OCI-M2 (cell line): ENCODE data around the gene PACS1.
A peak's percentile ranks its signal among the peaks of the same experiment; 100 is the strongest.

Experiments
- DNase-seq: peaks from one replicate; lab custom pipeline; 2025; ENCODE audit not compliant: unreplicated experiment; lab: John Stamatoyannopoulos, UW

PACS1 gene

DNA sequence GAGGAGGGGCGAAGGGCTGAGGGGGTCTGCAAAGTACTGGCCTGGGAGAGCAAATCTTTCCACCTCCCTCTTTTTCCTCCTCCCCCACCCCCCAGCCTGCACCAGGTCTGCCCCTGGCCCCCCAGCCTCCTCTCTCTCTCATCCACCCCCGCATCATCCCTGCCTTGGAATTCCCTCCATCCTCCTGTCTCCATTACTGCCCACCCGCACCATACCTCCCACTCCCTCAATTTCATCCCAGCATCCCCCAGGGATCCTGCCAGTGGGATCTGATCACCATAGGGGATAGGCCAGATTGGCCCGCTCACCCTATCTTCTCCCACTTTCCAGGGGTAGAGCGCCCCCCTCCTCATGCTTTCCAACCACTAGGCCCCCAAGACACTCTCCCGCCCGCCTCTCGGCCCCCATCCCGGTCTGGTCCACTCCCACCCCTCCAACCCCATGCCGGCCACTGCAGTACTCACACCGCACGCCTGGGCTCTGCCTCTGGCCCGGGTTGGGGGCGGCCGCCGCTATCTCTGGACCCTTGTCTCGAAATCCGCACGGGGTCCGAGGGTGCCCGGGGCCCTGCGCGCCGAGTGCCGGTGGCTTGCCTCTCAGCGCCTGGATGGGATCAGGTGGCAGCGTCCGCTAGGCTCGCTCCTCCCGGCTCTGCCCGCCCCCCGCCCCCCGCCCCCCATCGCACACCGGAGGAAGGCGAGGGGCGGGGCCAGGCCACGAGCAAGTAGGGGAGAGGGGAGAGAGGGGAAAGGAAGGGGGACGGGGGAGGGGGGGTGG is 21.3 kb upstream of the PACS1 start, which contains the start of gene GAL3ST3:
TSS of gene GAL3ST3 (minus strand) at position 615 of the 777 bp plus-strand sequence. CDS start 3,746 bp downstream, outside the sequence.
- no peak for DNase-seq

DNA sequence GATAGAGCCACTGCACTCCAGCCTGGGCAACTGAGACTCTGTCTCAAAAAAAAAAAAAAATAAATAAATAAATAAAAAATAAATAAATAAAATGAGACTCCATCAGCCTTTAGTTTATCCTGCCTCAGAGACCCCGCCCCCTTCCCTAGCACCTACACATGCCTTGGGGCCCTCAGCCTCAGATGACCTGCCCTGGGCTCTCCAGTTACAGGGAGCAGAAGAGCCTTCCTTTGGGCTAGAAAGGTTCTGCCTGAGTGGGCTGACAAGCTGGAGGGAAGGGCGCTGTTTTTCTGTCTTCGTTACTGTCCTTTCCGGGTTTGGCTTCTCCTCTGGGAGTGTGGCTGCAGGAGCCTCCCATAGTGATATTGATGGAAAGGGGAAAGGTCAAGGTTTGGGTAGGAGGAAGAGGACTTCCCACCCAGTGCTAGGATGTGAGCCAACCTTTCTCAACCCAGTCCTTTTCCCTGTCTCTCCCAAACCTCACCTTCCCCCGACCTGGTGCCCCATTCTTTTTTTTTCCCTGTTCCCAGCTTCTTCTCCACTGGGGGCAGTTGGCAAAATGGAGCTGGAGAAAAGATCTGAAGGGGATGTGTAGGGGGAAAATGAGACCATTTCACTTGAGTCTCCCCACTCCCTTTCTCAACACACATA is 19.4 kb upstream of the PACS1 start:
- DNase-seq, result no peak

DNA sequence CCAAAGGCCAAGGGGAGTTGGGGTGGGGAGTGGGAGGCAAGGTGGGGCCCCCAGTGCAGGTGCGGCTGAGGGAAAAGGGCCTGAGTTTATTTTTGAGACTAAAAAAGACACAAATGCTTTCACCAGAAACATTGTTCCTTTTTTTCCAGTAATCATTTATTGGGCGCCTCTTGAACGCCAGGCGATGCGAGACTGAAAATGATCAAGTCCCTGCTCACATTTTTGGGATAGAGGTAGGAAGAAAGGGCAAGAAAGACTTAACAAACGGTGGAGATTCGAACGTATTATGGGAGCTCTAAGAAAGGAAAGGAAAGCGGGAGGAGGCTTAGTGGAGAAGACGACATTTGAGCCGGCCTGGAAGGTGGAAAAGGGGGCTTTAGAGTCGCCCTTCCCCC is 18.7 kb upstream of the PACS1 start:
- DNase-seq, result no peak

DNA sequence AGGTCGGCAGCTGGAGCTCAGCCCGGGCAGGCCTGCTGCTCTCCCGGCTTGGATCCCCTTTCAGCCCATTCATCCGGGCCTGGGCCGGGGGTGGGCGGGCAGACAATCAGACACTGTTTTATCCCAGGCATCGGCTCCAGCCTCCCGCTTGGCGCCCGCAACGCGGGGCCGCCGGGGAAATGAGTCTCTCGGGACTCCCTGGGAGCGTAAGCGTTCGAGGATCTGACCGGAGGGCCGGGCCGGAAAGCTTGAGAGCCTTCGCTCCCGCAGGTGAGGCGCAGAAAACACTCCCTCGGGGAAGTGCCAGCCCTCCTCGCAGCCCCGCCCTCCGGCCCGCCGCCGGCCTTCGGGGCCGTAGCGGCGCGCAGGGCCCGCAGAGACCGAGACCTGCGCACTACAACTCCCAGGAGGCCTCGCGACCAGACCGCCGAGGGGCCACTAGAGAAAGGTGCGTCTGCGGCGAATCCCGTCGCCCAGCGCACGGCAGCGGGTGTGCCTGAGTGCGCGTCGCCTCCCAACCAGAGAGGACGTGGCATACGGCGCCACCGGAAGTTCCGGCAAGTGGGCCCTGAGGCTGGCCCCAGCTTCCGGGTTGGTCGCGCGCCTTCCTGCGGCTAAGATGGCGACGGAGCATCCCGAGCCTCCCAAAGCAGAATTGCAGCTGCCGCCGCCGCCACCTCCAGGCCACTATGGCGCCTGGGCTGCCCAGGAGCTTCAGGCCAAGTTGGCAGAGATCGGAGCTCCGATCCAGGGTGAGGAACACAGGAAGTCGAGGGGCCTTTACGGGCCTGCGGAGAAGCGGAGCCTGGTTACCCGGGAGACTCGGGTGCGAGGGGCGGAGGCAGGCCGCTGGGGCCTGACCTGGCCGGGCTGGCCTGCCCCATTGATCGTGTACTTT is 18.1 kb upstream of the PACS1 start, which contains the start of gene SF3B2:
TSS of gene SF3B2 (plus strand) at position 599 of the 898 bp plus-strand sequence. CDS start at position 620, 21 bp downstream.
- peak; percentile 47 for DNase-seq

DNA sequence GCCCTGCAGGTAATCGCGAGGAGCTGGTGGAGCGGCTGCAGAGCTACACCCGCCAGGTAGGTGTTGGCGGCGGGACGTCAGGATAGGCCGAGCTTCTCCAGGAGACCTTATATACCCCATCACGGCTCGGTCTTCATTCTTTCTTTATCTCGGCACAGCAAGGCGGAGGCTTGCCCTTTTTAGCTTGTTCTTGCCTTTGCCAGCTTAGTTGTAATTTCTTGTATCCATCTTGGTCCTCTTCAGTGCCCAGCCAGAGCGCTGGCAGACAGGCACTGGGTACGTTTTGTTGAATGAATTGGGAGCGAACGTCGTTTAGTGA is 17.4 kb upstream of the PACS1 start:
- DNase-seq, result no peak

DNA sequence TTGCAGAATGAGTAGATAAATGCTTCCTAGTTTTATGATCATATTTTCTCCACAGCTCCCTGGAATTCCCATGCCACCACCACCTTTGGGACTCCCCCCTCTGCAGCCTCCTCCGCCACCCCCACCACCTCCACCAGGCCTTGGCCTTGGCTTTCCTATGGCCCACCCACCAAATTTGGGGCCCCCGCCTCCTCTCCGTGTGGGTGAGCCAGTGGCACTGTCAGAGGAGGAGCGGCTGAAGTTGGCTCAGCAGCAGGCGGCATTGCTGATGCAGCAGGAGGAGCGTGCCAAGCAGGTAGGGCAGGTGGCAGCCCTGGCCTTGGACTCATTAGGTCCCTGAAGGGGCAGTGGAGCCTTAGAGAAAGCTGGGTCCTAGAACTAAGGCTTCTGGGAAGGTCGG is 15.1 kb upstream of the PACS1 start:
- DNase-seq, result no peak

DNA sequence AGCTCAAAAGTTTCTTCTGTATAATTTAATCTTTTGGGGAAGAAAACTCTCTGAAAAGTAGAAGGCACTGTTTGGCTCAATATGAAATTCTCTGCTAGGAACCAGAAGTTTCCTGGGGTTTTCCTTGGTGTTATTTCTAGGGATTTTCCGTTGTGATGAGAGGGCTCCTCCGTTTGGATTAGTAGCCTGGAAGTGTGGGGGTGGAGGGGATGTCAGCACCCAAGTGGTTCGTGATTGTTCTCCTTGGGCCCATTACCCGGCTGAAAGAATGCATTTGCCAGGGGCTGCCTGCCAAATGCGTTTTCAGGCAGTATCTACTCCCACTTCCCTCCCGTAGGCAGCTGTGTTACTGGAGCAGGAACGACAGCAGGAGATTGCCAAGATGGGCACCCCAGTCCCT is 13.6 kb upstream of the PACS1 start:
- DNase-seq, result no peak

DNA sequence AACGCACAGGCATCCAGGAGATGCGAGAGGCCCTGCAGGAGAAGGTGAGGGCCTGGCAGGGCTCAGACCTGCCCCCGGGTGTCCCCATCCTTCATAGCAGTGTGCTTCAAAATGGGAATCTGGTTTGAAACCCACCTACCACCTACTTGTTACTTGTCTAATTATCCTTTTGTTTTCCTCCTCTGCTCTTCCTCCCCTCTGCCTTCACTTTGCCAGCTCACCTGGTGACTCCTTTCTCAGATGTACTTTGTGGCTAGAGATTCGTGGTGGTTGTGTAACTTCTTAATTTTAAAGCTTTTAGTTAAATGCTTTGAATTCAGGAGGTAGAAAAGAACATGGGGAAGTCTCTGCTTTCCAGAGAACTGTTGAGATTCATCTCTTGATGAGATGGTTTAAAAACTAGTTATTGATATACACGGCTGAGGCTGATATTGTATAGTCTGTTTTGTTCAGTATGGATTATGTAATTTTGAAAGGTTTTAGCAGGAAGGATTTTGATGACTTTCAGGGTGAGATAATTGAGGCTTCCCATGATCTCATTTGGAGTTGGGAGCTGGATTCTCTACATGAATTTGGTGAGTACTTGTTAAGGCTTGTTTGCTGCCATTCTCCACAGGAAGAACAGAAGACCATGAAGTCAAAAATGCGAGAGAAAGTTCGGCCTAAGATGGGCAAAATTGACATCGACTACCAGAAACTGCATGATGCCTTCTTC is 9.9 kb upstream of the PACS1 start:
- no peak for DNase-seq

DNA sequence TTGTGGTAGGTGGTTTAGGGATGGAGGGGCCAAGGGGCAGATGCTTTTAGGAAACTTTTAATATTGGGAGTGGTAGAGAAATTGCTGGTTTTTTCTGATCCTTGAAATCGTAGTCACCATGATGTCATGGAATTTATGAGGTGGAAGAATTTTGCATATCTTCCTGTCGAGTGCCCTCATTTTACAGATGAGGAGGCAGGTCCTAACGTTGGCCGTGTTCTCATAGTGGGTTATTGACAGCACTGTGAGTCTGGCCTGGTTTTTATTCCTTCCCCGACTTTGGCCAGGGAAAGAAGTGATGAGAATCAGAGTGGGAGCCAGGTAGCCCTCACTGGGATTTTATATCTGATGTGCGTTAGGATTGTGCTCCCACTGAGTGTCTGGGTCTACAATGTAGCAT is 8.8 kb upstream of the PACS1 start:
- no peak for DNase-seq

DNA sequence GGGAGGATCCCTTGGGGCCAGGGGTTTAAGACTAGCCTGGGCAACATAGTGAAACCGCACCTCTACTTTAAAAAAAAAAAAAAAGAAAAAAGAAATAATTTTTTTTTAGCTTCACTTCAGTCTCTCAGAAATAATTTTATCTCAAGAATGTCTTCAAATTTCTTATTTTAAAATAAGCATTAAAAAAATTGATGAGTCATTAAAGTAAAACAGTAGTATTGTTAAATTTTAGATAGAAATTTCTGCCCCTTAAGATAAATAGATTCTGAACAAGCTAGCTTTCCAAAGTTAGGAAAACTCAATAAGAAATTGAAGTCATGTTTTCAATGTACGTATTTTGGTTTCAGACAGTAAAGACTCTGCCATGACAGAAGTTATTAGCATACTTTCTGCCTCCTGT is 7.7 kb upstream of the PACS1 start:
- no peak for DNase-seq

DNA sequence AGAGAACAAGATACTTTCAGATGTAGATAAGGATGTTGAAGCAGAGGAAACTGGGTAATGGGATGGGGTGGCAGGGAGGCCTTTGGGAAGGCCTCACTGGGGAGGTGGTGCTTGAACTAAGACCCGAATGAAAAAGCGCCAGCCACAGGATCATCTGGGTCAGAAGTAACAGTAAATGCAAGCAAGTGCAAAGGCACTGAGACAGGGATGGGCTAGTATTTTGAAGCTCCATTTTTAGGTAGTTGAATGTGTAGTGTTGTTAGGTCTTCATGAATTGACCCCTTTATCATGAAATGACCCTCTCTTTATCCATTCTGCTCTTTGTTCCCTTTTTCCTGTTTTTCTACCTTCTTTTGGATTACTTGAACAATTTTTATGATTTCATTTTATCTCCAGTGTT is 6.2 kb upstream of the PACS1 start:
- no peak for DNase-seq

DNA sequence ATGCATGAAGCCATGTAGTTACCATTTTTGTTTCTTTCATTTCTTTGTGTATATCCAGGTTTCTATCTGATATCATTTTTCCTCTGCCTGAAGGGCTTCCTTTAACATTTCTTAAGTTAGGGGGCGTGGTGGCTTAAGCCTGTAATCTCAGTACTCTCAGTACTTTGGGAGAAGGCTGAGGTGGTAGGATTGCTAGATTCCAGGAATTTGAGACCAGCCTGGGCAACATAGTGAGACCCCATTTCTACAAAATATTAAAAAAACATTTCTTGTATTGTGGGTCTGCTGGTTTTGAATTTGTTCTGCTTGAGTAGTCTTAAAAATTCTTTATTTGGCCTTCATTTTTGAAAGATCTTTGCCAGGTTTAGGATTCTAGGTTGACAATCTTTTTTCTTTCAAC is 5.5 kb upstream of the PACS1 start:
- DNase-seq, result no peak

DNA sequence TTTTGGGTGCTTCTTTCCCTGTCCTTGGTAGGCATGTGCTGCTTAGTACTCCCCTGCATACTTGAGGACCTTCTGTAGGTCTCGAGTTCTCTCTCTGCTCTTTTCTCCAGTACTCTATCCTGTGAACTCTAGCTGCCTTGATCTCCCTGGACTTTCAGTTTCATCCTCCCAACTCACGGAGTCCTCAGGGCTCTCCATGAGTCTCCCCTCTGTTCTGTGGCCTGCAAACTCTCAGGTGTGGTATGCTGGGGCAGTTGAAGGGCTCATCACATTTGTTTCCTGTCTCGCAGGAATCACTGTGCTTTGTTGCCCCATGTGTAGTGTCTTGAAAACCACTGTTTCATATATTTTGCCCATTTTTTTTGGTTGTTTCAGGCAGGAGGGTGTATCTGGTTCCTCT is 3.3 kb upstream of the PACS1 start:
- no peak for DNase-seq

DNA sequence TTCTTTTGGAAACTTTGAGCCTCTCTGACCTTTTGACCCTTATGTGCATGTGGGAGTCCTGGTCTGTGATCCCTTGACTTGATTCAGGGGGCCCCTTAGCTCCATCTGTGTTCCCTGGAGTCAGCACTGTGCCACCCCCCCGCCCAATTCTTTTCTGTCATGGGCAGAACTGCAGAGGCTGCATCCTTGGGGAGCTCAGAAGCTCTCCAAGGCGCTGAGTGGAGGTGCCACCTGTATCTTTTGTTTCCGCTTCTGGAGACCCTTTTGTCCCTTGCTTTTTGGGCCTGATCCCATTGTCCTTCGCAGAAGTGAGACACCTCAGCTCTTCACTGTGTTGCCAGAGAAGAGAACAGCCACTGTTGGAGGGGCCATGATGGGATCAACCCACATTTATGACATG is 2.4 kb upstream of the PACS1 start:
- DNase-seq, result no peak

DNA sequence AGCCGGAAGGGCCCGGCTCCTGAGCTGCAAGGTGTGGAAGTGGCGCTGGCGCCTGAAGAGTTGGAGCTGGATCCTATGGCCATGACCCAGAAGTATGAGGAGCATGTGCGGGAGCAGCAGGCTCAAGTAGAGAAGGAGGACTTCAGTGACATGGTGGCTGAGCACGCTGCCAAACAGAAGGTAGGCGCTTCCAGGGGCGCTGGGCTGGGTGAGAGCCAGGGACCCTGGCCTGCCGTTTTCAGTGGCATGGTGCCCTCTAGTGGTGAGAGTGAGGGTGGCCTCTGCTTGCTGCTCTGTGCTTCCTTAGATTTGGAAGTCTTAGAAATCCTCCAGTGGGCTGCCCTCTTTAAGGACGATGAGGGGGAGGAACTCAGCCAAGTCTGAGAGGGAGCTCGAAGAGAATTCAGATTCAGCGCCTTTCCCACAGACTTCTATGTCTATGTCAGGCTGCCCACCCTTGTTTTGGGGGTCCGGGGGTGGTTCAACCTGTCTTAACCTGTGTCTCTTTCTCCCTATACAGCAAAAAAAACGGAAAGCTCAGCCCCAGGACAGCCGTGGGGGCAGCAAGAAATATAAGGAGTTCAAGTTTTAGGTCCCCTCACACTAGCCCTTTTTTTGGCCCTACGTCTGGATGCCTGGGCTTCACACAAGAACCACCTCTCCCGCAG is 1.8 kb upstream of the PACS1 start:
- no peak for DNase-seq

DNA sequence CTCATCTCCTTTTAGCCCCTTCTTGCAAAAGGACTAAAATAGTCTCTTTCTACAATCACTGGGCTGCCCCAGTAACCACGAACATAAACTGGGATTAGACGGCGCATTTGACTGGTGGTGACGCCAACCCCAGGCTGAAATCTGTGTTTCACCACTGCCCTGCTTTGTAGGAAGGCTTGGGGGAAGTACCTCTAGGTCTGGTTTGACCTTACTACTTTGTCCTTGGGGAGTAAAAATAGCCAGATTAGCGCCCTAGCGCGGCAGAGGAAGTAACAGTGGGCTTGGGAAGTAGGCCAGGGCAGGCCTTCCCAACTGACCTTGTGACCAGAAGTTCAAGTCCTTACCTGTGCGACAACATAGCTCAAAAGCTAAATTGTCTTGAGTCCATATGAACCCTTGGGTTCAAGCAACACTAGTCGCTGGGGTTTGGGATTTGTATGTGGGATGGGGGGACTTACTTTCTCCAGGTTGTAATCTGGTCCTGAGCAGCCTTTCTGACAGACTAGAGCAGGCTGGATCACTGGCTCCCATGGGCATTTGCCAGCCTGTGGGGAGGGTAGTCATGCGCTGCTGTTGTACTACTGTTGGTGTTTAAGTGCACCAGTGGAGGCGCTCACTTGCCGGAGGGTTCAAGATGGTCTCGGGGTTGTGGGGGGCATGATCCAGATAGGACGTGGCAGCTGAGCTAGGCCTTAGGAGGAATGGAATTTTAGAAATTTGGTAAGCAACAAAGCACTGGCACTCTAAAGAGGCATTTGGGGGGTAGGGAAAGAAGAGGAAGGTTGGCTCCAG is 953 bp upstream of the PACS1 start:
- DNase-seq, result no peak

DNA sequence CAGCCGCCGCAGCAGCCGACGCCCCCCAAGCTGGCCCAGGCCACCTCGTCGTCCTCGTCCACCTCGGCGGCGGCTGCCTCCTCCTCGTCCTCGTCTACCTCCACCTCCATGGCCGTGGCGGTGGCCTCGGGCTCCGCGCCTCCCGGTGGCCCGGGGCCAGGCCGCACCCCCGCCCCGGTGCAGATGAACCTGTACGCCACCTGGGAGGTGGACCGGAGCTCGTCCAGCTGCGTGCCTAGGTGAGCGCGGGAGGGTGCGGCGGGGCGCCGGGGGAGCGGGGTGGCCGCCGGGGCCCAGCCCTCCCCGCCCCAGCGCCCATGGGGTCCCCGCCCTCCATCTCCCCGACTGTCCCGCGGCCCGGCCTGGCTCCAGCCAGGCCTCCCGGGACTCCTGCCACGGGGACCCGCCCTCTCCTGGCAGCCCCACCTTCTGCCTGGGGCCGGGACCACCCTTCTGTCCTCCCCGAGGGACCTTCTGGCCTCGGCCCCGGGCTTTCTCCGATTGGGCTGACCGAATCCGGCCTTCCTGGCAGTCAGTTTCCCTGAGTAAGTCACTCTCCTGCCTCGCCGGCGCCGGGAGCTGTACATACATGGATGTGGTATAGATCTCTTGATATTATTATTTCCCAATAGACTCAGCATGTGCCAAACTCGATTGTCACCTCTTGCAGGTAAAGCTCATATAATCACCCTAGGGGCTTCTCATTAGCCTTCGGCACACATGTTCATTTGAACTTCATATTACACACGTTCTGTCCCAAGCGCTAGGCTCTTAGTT is 720 bp downstream of the PACS1 start:
- DNase-seq, result no peak

DNA sequence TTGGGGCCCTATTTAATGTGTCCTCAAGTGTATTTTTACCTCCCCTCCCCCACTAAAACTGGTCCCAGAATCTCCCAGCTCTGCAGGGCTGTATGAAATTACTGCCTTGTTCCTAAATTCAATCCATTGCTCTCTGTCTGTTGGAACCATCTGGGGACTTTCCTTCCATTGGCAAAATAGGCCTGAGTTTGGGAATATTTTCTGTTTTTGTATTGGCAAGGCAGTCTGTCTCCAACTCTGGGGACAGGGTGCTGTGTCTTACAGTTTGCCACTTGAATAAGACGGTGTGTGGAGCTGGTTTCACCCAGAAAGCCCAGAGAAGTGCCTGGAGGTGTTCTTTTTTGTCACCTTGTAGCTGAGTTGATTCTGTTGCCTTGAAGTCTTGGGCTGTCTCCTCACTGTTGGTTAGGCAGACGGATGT is 1.3 kb downstream of the PACS1 start:
- no peak for DNase-seq

DNA sequence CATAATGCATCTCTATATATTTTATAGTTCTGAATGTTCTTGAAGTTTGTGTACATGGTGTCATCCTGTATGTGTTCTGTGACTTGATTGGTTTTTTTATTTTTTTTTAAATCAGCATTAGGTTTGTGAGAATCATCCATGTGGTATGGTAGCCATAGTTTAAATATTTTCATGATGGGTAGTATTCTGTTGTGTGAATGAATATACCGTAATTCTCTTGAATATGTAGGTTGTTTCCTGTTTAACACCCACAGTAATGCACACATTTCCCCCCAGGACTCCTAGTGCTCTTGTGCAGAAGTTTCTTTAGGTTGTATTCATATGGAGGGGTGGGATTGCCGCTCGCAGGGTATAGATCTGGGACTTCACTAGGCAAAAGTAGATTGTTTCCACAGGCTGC is 2.0 kb downstream of the PACS1 start:
- no peak for DNase-seq
